Suppressor macrophage (primary cell): ENCODE measurements around the gene CANT1.
"Not testable (repeated sequence)": the region's sequence is repeated elsewhere in the genome, so short reads cannot be mapped to it uniquely, and the experiment has no call there.

Experiments used
- DNase-seq, 4 experiments: peaks; one replicate each; pipeline ENCODE4 v3.0.0-alpha.2; 2020 to 2022

CANT1 gene

DNA sequence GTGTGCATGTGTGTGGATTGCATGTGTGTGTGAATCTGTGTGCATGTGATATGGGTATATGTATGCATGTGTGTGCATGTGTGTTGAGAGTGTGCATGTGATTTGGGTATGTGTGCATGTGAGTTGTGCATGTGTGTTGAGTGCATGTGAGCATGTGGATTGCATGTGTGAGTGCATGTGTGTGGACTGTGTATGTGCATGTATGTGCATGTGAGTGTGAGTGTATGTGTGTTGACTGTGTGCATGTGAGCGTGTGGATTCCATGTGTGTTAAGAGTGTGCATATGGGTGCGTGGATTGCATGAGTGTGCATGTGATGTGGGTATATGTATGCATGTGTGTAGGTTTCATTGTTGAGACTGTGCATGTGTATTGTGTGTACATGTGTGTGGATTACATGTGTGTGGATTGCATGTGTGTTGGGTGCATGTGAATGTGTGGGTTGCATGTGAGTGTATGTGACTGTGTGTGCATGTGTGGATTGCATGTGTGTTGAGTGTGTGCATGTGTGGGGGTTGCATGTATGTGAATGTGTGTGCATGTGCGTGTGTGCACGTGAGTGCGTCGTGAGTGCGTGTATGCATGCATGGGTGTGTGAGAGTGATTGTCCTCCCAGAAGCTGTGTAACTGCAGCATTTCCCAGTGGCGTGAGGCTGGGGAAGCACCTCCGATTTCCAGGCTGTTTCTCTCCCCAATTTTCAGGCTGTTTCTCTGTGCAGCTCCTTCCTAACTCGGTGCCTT, 33.8 kb upstream of the CANT1 start:
- no peak for DNase-seq

DNA sequence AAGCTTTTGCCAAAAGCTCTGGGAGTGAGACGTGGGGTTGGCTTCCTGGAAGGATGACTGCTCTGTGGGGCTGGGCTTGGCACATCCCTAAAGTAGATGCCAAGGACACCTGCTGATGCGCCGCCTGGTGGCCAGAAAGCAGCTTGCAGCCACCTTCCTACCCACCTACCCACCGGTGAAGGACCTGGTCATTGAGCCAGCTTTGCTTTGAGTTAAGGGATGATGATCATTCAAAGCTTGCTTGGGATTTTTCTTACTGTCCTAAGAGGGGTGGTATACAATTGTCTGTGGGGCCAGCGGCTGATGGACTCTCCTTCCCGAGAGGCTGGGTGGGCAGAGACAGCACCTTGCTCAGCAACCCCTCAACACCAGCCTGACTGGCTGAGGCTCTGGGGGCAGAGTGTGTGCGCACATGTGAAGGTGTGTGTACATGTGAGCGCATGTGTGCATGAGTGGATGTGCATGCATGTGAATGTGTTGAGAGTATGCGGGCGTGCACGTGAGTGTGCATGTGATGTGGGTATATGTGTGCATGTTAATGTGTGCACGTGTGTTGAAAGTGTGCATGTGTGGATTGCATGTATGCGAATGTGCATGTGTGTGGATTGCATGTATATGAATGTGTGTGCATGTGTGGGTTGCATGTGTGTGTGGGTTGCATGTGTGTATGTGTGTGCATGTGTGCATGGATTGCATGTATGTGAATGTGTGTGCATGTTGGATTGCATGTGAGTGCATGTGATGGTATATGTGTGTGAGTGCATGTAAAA, 33.0 kb upstream of the CANT1 start:
- peak; percentile 72 to 88 (median 82) for DNase-seq

DNA sequence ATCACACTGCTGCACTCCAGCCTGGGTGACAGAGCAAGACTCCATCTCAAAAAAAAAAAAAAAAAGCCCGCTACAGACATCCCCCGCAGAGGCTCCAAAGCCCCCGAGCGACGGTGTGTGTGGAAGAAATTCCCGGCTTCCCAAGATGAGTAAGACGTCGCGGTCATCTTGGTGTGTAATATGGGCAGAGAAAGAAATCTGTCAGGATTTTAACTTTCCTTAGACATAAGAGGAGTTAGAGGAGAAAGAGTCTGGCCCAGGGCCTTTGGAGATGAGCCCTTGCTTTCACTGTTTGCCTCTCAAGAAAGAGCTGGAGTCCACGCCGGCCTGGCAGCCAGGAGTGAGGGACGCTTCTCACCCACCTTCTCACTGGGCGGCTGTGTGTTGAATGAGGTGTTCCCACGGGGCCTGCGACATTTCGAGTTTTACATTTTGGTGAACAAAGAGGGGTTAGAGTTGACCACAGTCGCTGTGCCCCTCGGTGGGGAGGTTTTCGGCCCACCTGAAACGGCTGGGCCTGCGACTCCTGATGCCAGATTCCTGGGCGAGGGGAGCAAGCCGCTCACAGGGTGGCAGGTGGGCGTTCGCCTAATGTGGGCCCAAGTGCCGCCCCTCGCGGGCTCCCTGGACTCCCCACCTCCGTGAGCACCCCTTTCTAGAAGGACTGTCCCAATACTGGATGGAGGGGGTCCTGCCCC, 32.3 kb upstream of the CANT1 start:
- DNase-seq, result no peak

DNA sequence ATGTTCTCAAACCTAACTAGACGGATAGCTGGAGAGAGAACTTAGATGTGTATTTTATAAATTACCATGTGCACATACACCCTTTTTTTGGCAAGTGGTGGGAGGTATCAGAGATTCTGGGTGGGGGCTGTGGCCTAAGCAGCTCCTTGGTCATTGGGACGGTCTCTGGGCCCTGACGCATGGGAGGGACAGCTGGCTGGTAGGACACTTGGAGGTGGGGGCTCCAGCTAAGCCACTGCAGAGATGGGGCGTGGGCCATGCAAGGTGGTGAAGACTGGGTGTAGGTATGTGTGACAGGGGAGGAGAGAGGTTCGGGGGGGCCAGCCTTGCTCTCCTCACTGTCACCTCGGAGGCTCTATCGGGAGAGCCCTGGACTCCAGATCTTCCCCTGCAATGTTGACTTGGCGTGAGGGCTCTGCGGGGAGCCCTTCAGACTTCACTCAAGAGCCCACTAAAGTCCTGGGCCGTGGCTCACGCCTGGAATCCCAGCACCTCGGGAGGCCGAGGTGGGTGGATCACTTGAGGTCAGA, 31.5 kb upstream of the CANT1 start:
- no peak for DNase-seq

DNA sequence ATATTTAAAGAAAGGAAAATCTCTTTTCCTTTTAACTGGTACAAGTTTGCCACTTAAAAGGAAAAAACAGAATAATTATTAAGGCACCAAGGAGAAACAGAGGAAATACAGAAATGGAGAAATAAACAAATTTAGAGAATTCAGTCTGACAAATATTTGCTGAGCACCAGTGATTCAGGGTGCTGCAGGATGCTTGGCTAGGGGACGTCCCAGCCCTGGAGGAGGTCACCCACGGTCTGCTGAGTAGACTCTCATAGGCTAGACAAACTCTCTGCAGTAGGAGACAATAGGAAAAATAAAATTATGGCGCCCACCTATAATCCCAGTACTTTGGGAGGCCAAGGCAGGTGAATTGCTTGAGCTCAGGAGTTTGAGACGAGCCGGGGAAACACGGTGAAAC, 30.3 kb upstream of the CANT1 start:
- peak in 3 of 4 experiments; percentile 38 to 57 (median 50) for DNase-seq

DNA sequence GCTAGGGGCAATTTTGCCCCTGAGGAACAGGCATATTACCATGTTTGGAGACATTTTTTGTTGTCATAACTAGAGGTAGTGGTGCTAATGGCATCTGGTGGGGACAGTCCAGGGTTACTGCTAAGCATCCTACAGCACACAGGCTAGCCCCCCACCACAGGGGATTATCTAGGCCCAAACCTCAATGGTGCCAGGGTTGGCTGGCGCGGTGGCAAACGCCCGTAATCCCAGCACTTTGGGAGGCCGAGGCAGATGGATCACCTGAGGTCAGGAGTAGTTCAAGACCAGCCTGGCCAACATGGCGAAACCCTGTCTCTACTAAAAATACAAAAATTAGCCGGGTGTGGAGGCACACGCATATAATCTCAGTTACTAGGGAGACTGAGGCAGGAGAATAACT, 29.6 kb upstream of the CANT1 start:
- no peak for DNase-seq

DNA sequence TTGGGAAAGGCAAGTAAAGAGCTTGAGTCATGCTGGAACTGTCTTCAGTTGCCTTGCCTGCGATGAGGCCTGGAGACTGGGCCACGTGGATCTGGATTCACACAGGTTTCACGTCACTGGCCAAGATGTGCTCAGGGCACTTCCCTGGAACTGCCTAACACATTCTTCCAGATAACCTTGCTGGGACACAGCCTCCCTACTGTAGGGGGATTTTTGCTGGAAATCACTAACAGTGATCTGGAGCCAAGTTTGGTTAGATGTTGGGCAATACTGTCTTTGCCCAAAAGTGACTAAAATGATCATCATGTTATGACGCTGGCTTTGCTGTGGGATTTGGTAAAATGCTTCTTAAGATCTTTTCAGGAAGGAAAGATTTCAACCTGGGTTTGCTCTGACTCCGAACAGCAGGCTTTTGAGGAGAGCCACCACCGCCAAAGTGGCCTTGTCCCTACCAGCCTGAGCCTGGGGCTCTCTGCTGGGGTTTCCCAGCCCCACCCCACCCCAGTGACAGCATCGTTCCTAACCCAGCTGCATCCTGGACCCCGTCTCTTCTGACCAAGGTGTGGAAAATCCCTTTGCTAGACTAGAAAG, 29.1 kb upstream of the CANT1 start:
- DNase-seq, result peak; percentile 37 to 70 (median 51)

DNA sequence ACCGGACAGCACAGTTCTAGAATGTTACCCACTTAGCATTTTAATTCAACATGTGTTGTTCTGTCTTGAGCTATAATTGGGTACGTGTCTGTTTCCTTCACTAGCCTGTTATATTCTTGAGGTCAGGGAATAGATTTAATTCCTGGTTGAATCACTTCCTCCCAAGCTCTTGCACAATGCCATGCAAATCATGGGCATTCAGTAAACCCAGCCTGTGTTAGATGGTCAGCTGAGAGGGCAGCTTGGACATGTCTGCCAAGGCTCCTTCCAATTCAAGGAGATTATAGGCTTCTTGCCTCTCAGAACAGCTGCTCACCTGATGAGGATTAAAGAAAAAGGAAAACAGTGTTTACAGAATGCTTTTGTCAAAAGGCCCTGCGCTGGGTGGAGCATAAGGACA, 27.0 kb upstream of the CANT1 start:
- DNase-seq, result peak; percentile 74 to 89 (median 84)

DNA sequence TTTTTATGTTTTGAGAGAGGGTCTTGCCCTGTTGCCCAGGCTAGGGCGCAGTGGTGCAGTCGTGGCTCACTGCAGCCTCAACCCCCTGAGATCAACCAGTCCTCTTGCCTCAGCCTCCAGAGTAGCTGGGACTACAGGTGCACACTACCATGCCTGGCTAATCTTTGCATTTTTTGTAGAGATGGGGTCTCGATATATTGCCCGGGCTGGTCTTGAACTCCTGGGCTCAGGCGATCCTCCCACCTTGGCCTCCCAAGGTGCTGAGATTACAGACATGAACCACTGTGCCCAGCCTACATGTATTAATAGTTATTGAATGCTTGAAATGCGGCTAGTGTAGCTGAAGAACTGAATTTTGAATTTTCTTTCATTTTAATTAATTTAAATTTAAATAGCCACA, 26.6 kb upstream of the CANT1 start:
- DNase-seq, result no peak

DNA sequence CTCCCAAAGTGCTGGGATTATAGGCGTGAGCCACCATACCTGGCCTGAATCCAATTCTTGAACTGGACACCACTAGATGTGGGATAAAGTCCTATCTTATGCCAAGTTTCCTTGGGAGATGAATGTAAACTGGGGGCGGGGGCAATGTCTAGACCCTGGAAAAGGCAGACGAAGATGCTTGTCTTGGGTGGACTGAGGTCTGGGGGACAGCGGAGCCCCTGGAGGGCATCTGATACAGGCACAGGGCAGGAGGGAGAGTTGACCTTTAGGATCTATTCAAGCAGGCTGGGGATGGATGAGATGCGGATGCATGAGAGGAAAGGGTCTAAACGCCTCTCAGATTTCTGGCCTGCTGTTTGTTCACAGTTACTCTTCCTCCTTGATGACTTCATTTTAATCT, 26.1 kb upstream of the CANT1 start:
- no peak for DNase-seq

DNA sequence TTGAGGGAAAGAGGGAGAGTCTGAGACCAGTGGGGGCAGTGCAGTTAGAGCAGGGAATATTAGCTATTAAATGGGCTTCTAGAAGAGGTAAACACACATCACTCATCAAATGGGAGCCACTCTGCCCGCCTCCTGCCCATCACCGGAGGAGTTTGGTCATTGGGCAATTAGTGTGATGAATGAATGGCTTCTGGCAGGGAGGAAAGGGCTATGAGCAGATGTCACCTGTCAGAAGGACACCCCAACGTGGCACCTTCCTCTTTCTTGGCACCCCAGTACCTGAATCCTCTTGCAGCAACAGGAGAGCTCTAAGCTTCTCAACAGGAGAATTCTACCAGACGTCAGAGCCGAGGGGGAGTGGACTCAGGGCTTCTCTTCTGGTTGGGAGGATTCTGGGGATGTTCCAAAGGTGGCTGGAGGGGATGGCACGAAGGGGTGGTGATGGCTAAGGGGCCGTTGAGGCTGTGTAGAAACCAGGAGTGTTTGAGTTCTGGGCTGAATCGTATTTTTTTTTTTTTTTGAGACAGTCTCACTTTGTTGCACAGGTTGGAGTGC, 25.4 kb upstream of the CANT1 start:
- DNase-seq, result no peak

DNA sequence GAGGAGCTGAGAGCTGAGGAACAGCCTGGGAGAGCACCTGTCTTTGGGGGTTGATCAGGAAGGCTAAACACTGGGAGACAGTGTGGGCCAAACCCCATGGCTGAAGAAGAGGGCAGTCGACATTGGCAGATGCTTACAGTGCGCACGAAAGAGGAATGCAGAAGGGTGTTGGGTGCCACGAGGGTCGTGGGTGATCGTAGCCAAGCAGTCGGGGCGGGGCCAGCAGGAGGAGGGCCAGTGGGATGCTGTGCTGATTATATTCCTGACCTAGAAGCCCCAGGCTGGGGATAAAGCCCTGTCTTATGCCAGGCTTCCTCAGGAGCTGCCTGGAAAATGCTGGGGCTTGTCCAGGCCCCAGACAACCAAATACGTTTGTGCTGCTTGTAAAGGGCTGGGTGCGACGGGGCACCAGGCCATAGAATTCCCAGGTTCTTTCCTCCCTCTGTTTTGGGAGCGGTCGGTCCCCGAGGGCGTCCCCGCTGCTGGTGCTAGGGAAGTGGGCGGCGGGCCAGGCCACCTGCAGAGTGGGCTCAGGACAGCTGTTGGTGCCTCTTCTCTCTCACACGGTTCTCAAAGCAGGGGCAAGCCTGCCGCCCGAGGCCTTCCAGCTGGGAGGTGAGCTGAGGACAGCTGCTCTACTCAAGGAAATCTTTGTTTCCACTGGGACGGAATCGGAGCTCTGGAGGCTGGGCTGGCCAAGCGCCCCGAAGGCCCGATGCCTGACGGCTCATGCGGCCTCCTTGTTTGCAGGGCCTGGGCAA, 24.4 kb upstream of the CANT1 start:
- DNase-seq, result no peak

DNA sequence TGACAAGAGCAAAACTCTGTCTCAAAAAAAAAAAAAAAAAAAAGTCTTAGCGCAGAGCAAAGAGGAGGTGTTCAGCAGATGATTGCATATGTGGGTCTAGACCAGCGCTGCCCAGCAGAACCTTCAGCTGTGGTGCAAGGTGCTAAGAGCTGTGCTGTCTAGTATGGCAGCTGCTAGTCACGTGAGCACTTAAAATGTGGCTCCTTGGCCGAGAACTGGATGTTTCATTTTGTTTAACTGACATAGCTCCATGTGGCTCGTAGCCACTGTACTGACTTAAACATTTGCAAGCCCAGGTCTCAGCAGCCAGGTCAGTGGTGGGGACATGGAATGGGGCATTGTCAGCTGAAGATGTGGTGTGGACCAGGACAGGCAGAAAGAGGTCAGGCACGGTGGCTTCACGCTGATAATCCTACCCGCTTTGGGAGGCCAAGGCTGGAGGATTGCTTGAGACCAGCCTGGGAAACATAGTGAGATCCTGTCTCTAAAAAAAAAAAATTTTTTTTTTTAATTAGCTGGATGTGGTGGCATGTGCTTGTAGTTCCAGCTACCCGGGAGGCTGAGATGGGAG, 23.6 kb upstream of the CANT1 start:
- DNase-seq, result no peak

DNA sequence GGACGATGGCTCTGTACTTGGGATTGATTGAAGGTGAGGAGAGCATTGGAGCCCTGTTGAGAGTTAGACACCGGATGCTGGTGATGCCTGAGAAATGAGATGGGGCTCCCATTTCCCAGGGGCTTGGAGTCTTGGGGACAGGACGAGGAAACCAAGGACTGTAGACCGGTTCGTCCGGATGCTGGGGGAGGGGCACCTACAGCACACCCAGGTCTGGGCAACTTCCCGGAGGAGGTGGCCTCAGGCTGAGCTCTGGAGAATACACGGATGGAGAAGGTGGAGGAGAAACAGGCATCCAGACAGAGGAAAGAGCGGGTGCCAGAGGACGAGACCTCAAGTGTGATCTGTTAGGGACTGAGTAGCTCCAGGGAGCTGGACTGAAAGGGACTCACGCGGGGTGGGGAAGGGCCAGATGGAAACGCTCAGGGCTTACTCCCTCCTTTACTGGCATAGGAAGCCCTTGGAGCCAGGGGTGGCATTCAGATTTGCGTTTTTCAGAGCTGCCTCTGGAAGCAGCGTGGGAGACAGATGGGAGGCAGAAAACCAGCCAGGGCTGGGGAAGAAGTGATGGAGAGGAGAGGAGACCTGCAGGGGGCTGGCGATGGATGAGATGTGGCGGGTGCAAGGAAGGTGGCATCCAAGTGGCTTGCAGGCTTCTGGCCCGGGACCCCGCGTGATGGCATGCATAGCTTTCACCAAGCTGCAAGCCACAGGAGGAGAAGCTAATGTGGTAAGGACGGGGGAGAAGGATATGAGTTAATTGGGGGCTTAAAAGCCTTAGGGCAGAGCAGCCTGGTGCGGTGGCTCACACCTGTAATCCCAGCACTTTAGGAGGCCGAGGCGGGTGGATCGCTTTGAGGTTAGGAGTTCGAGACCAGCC, 22.7 kb upstream of the CANT1 start:
- DNase-seq, result no peak

DNA sequence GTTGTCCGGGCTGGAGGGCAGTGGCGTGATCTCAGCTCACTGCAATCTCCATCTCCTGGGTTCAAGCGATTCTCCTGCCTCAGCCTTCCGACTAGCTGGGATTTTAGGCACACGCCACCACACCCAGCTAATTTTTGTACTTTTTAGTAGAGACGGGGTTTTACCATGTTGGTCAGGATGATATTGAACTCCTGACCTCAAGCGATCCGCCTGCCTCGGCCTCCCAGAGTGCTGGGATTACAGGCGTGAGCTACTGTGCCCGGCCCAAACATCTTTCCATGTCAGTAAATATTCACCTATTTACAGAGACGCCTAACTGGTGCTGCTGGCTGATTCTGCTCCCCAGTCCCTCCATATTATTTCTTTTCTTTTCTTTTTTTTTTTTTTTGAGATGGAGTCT, 21.1 kb upstream of the CANT1 start:
- not testable (repeated sequence) for DNase-seq

DNA sequence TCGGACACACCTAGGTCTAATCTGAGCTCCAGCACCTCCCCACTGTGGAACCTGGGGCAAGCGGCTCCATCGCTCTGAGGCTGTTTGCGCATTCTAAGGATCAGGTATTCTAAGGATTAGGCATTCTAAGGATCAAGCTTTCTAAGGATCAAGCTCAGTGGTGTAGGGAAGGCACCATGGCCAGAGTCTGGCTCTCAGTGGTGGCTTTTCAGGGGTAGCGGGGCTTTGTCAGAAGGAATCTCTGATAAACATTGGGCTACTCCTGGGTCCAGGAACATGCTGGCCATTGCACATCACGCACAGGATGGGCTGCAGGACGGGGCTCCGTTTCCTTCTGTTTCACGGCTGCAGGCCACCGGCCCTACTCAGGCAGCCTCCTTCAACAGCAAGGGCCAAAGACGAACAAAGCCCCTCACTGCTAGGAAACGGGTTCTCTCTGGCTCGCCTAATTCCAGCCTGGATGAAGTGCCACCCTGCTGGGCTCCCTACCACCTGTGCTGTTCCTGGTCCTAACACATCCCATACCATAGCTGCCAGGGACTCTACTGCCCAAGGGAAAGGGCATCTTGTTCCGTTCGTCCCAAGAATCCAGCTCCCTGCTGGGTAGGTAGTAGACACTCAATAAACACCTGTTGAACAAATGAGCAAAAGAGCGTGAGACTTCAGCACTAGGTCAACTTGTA, 19.9 kb upstream of the CANT1 start:
- no peak for DNase-seq

DNA sequence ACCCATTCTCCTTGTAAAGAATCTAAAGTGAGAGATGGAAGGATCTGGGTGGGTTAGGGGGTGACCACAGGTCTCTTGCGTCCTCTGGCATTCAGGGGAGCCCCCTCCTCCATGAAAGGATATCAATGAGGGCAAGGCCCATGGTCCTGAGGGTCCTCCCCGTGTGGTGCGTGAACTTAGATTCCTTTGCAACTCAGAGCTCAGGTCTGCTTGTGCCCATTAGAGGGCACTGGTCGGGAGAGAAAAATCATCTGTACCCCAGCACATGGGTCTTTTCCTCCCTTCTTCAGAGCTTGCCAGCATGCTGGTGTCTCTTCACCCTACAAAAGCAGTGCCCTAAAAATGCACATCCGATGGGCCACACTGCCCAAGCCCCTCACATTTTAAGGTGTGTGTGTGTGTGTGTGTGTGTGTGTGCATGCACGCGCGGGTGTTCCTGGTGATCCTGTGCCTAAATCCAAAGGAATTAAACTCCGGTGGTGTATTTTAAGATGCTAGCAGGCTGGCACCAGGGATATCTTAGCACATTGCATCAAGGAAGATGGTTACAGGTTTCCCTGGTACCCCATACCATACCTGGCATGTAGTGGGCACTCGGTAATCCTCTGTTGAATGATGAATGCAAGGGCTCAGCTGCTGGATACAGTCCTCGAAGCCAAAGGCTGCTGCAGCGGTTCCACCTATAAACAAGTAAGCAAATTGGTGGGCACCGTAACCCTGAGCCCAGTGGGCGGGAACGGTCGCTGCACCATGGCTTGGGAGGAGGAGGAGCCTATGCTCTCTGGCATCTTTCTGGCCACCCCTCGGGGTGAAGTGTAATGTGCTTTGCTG, 19.1 kb upstream of the CANT1 start:
- DNase-seq, result no peak

DNA sequence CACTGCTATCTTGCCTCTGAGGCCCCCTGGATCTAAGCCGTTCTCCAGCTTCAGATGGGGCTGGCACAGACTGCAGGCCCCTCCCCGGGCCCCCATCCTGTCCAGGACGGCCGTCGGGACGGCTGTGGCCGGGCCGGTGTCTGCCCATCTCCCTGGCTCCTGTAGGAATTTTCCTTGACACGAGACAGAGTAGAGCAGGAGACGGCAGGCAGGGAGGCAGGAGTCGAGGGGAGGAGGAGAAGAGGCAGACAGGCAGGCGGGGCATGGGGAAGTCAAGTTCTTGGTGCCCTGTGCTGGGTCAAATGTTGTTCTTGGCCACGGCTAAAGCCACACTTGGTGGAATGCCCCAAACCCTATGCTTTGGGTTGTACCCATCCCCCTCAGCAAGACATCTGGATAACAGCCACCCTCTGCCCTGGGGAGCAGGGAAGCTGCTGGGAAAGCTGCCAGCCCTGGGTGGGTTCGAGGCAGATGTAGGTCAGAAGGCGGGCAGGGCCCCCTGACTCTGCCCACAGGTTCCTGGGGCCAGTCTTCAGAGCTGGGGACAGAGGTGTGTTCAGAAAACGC, 18.4 kb upstream of the CANT1 start:
- DNase-seq, result no peak
